ENCODE data around the gene BACE2. TPM values are rescaled to one million over a fixed set of nuclear protein-coding genes. Genes with fewer than 3 reads are reported as not detected.
A peak's percentile ranks its signal among the peaks of the same experiment; 100 is the strongest.

The BACE2 gene
- total RNA-seq, 1 experiment from 2014 or later = 23.2 TPM

DNA sequence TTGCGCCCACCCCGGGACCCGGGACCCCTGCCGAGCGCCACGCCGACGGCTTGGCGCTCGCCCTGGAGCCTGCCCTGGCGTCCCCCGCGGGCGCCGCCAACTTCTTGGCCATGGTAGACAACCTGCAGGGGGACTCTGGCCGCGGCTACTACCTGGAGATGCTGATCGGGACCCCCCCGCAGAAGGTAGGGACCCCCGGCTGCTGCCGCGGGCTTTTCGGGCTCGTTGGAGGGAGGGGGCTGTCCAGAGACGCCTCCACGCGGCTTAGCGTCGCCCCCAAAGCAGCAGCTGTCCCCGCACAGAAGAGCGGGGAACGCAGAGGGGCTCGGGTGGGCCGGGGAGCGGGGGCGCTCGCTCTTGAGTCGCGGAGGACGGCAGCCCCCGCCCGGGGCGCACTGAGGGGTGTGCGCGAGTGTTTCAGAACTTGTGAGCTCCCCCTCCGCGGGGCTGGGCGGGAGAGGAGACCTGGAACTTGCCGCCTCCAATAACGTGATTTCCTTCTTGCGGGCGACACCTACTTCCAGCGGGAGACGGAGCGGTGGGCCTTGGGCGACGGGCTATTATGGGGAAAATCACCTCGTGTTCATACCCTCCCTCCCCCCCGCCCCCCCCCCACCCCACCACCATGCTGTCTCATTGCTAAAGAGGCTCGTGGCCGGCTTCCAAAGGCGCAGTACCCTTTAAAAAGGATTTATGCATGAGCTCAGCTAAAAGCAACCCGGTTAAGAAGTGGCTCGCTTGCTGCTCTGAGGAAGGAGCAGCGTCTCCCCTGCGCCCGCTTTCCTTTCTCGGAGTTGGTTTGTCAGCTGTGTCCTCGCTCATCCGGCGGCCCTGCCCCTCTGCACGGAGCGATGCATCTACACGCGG lies 664 bp downstream of the BACE2 start:
- Histone ChIP-seq H3K9me2 (ENCODE audit: insufficient read depth) (no peaks in the 10 kb centered on the region), H2AFZ (ENCODE audit: low read depth, low read length, poor library complexity, severe bottlenecking) (no peak overlapping the region), H3K27ac (ENCODE audit: low read depth, low read length) (peak overlapping the region; percentile 72; the same call in 1 of the 2 replicates), H3K27me3 (ENCODE audit: insufficient read depth, low read length) (no peaks in the 10 kb centered on the region), H3K4me3 (replicated peaks in 1 of 2; ENCODE audit: low read depth in 1 of 2, low read length in 2 of 2) (peak overlapping the region; percentile 67 to 77), H3K9me3 (ENCODE audit: control insufficient read depth in 1 of 2, insufficient read depth in 1 of 2, low read depth in 1 of 2, low read length in 2 of 2) (no peaks in the 10 kb centered on the region), H3K4me1 (ENCODE audit: control insufficient read depth in 1 of 2, insufficient read depth in 2 of 2, low read length in 2 of 2) (peaks cover 7 to 30% of the 10 kb centered on the region in 2 experiments; a peak in 3 of 4 replicates), H3K4me2 (ENCODE audit: low read length) (peak overlapping the region; percentile 95), H3K36me3 (ENCODE audit: control insufficient read depth in 1 of 2, insufficient read depth in 2 of 2, low read length in 2 of 2) (no peaks in the 10 kb centered on the region), H3K79me2 (ENCODE audit: insufficient read depth, low read length) (peaks cover 25% of the 10 kb centered on the region; the same call in 1 of the 2 replicates), H3K9ac (ENCODE audit: low read length) (peak overlapping the region; percentile 78), H4K20me1 (ENCODE audit: insufficient read depth) (no peaks in the 10 kb centered on the region; the same call in 1 of the 2 replicates)
- no peak for TF ChIP-seq EZH2 (IDR thresholded peaks at IDR 0.05)
- TF ChIP-seq, protein P1, sequence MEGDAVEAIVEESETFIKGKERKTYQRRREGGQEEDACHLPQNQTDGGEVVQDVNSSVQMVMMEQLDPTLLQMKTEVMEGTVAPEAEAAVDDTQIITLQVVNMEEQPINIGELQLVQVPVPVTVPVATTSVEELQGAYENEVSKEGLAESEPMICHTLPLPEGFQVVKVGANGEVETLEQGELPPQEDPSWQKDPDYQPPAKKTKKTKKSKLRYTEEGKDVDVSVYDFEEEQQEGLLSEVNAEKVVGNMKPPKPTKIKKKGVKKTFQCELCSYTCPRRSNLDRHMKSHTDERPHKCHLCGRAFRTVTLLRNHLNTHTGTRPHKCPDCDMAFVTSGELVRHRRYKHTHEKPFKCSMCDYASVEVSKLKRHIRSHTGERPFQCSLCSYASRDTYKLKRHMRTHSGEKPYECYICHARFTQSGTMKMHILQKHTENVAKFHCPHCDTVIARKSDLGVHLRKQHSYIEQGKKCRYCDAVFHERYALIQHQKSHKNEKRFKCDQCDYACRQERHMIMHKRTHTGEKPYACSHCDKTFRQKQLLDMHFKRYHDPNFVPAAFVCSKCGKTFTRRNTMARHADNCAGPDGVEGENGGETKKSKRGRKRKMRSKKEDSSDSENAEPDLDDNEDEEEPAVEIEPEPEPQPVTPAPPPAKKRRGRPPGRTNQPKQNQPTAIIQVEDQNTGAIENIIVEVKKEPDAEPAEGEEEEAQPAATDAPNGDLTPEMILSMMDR (IDR thresholded peaks at IDR 0.05 in 2 of 3, conservative IDR thresholded peaks at IDR 0.05 in 1 of 3; ENCODE audit: borderline replicate concordance in 1 of 3, insufficient read depth in 1 of 3, low read depth in 2 of 3, low read length in 2 of 3) = 0 out of 6 replicates have a peak, but pooled peaks of 1 of the 3 experiments have one; percentile 6
- DNase-seq (ENCODE audit: low read depth, low spot score) (no peak), ATAC-seq (peak; percentile 16)
- ChIA-PET CTCF (interaction anchor here (0.6 kb wide), 1 partner anchor 488 kb away, joined by 4 read pairs; no protein-coding TSS in a partner anchor), RAD21 (ENCODE audit: low non-redundant PET in 1 of 2, low total read pairs in 2 of 2, uncharacterized antibody in 2 of 2, unreplicated experiment in 2 of 2) (interaction anchor here in 1 of 2 experiments (0.5 kb wide), 1 partner anchor 421 kb away, joined by 3 read pairs; no protein-coding TSS in a partner anchor), POLR2A (interaction anchor here (0.5 kb wide), 1 partner anchor 16 kb away, joined by 3 read pairs; no protein-coding TSS in a partner anchor)
- intact Hi-C loops (cut with micrococcal nuclease) = no loop called here
- no TSS peak for BruUV-seq (replicated peaks)

DNA sequence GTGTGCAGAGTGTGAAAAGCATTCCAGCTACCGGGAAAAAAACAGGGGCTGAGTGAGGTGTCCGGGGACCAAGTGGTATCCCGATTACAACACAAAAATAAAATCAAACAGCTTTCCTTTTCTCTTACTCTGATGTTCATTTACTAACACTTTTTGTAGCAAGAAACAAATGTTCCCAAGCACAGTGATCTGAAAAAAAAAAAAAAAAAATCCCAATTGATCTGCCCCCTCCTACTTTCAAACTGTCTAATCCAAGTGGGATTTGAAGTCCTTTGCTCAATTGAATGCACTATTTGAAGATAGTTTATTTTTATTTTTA lies 1.3 kb downstream of the BACE2 start:
- Histone ChIP-seq H3K36me3 (ENCODE audit: control insufficient read depth in 1 of 2, insufficient read depth in 2 of 2, low read length in 2 of 2) (no peaks in the 10 kb centered on the region), H3K27me3 (ENCODE audit: insufficient read depth, low read length) (no peaks in the 10 kb centered on the region), H3K9me2 (ENCODE audit: insufficient read depth) (no peaks in the 10 kb centered on the region), H3K79me2 (ENCODE audit: insufficient read depth, low read length) (peaks cover 25% of the 10 kb centered on the region; the same call in 1 of the 2 replicates), H3K9me3 (ENCODE audit: control insufficient read depth in 1 of 2, insufficient read depth in 1 of 2, low read depth in 1 of 2, low read length in 2 of 2) (no peaks in the 10 kb centered on the region), H3K27ac (ENCODE audit: low read depth, low read length) (no peak overlapping the region), H3K4me2 (ENCODE audit: low read length) (peak overlapping the region; percentile 95), H4K20me1 (ENCODE audit: insufficient read depth) (no peaks in the 10 kb centered on the region; the same call in 1 of the 2 replicates), H2AFZ (ENCODE audit: low read depth, low read length, poor library complexity, severe bottlenecking) (no peak overlapping the region), H3K9ac (ENCODE audit: low read length) (peak overlapping the region; percentile 59), H3K4me1 (ENCODE audit: control insufficient read depth in 1 of 2, insufficient read depth in 2 of 2, low read length in 2 of 2) (peaks cover 7 to 30% of the 10 kb centered on the region in 2 experiments; a peak in 3 of 4 replicates), H3K4me3 (replicated peaks in 1 of 2; ENCODE audit: low read depth in 1 of 2, low read length in 2 of 2) (peak overlapping the region; percentile 67 to 77)
- ATAC-seq = no peak
- intact Hi-C loops (cut with micrococcal nuclease) = no loop called here
- DNase-seq (ENCODE audit: low read depth, low spot score) = no peak
- ChIA-PET CTCF (interaction anchor here (0.6 kb wide), 1 partner anchor 487 kb away, joined by 4 read pairs; no protein-coding TSS in a partner anchor), POLR2A (interaction anchor here (0.5 kb wide), 1 partner anchor 16 kb away, joined by 3 read pairs; no protein-coding TSS in a partner anchor), RAD21 (ENCODE audit: low non-redundant PET in 1 of 2, low total read pairs in 2 of 2, uncharacterized antibody in 2 of 2, unreplicated experiment in 2 of 2) (interaction anchor here in 1 of 2 experiments (0.5 kb wide), 1 partner anchor 421 kb away, joined by 3 read pairs; no protein-coding TSS in a partner anchor)
- TF ChIP-seq EZH2phosphoT487 (IDR thresholded peaks at IDR 0.05; ENCODE audit: borderline replicate concordance) = no peak
- TF ChIP-seq JUND (IDR thresholded peaks at IDR 0.05) = no peak
- TF ChIP-seq ZFX (IDR thresholded peaks at IDR 0.05) = no peak
- TF ChIP-seq ELF1 (IDR thresholded peaks at IDR 0.05; ENCODE audit: borderline replicate concordance, low read depth) = no peak
- TF ChIP-seq, protein P2, sequence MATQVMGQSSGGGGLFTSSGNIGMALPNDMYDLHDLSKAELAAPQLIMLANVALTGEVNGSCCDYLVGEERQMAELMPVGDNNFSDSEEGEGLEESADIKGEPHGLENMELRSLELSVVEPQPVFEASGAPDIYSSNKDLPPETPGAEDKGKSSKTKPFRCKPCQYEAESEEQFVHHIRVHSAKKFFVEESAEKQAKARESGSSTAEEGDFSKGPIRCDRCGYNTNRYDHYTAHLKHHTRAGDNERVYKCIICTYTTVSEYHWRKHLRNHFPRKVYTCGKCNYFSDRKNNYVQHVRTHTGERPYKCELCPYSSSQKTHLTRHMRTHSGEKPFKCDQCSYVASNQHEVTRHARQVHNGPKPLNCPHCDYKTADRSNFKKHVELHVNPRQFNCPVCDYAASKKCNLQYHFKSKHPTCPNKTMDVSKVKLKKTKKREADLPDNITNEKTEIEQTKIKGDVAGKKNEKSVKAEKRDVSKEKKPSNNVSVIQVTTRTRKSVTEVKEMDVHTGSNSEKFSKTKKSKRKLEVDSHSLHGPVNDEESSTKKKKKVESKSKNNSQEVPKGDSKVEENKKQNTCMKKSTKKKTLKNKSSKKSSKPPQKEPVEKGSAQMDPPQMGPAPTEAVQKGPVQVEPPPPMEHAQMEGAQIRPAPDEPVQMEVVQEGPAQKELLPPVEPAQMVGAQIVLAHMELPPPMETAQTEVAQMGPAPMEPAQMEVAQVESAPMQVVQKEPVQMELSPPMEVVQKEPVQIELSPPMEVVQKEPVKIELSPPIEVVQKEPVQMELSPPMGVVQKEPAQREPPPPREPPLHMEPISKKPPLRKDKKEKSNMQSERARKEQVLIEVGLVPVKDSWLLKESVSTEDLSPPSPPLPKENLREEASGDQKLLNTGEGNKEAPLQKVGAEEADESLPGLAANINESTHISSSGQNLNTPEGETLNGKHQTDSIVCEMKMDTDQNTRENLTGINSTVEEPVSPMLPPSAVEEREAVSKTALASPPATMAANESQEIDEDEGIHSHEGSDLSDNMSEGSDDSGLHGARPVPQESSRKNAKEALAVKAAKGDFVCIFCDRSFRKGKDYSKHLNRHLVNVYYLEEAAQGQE (IDR thresholded peaks at IDR 0.05; ENCODE audit: low read depth) = no peak
- TF ChIP-seq, protein P3, sequence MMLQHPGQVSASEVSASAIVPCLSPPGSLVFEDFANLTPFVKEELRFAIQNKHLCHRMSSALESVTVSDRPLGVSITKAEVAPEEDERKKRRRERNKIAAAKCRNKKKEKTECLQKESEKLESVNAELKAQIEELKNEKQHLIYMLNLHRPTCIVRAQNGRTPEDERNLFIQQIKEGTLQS (IDR thresholded peaks at IDR 0.05) = no peak
- no peak for TF ChIP-seq POLR2A (IDR thresholded peaks at IDR 0.05; ENCODE audit: borderline replicate concordance, extremely low read depth, insufficient read depth, insufficient read length)
- TF ChIP-seq, protein P4, sequence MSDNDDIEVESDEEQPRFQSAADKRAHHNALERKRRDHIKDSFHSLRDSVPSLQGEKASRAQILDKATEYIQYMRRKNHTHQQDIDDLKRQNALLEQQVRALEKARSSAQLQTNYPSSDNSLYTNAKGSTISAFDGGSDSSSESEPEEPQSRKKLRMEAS (IDR thresholded peaks at IDR 0.05) = no peak
- no peak for TF ChIP-seq SRF (IDR thresholded peaks at IDR 0.05; ENCODE audit: low read depth)
- no peak for TF ChIP-seq EGR1 (IDR thresholded peaks at IDR 0.05; ENCODE audit: low read depth)
- no peak for TF ChIP-seq ZNF274 (IDR thresholded peaks at IDR 0.05; ENCODE audit: low read depth, low read length)
- no TSS peak for BruUV-seq (replicated peaks)

Data from HCT116 (cell line).